T follicular helper cell (primary cell): ENCODE data around the gene CYTH1.

Source experiments
- DNase-seq: peaks from one replicate; pipeline ENCODE4 v3.0.0-alpha.2; 2020; ENCODE audit warnings: low read depth

CYTH1 gene

GRCh38 chr17:78715876-78716275, 66.2 kb downstream of the CYTH1 start:
- no peak for DNase-seq

DNA sequence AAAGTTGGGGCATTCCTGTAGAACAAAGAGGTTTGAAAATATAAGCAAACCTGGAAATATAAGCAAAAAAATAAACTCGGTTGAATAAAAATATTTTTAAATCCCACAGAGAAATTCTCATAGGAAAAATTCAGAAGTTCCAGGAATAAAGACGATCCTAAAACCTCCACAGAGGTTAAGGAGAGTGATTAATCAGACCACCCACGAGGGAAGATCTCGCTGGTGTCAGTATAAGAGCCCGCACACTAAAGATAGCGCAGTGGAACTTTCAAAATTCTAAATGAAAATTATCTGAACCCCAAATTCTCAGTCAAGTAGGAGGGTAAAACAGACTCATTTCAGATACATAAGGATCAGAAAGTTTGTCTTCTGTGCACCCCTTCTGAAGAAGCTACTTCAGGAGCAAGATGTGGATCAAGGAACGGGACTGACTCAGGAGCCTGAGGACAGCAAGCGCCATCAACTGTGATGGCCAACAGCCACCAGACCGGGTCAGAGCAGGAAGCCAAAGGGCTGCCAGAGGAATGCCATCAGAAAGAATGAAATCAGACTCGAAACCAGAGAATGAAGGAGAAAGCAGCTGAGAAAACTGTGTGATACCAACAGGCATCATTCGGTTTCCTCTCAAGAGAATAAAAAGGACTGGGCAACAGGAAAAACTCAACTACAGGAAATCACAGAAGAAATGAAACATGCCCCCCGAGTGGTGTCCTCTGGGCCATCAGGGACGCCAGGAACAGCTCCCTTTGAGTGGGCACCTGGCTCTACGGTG, 66.9 kb downstream of the CYTH1 start:
- DNase-seq = no peak

DNA sequence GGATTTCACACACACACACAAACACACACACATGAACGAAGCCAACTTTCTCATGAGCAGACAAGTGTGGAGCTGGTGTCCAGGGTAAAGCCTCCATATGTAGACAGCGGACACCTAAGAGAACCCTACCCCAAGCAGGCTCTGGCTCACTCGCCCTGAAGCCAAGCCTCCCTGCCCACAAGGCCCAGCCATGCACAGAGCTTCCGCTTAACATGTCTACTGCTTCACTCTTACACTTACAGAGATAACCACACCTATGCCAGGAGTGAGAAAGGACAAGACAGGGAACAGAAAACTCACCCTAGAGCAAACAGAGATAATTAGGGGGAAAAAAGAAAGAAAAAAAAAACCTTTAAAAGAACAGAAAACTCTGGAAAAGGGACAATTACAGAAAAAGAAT, 67.5 kb downstream of the CYTH1 start:
- no peak for DNase-seq

- DNase-seq = no peak
These were observed 70.0 kb downstream of the CYTH1 start for GRCh38 chr17:78712043-78712442.

DNA sequence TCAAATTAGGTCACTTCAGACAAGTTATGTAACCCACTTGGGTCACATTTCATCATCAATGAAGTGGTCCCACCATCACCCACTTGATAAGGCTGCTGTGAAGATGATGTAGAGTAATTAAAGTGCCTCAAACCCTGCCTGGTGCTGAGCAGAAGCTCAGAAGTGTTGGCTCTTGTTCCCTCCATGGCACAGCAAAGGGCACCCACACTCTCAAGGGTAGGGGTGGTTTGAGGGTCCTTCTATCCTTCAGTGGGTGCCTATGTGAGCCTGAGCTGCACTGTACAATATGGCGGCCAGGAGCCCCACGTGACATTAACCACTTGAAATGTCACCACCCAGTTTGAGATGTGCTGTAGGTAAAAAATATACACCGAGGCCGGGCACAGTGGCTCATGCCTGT, 71.5 kb downstream of the CYTH1 start:
- DNase-seq = no peak

DNA sequence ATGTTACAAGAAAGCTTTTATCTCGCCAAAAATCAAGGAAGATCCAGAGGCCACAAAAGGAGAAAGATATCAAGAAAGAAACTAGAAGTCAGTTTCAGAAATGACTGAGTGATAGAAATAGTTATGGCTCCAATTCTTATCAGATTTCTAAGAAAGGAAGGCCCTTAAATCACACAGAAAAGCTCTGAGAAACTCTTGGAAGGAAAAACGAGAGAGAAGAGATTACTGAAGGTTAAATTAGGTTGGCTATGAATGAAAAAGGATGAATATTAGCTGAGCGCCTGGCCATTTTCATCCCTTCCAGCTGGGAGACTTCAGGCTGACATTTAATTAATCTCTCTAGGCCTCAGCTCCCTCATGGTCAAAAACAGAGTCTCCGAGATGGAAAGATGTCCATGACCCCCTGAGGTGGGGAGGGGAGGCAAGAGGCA, 72.3 kb downstream of the CYTH1 start:
- no peak for DNase-seq

DNA sequence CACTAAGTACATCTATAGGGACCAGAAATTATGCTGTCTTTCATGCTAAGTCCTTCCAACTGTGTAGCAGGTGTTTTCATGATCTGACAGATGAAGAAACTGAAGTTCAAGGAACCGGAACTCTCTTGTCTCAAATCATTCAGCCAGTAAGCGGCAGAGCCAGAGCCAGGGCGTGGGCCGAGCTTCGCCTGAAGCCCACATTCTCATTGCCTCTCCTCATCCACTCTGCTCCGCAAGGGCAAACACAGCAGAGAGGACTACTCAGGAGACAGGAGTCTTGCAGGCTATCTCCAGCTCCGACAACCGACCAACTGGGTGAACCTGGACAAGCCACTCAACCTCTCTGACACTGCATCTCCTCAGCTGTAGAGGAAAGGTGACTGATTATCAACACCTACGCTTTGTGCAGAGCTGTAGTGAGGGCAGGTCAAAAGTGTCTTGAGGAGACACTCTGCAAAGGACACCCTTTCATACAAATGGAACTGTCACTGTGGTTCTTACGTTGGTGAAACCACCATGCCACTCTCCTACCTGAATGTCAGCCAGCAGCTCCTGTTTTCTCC, 72.9 kb downstream of the CYTH1 start:
- no peak for DNase-seq

- DNase-seq = peak; percentile 40
These were observed 73.5 kb downstream of the CYTH1 start for GRCh38 chr17:78708510-78708973.

- DNase-seq = no peak
These were observed 74.2 kb downstream of the CYTH1 start for GRCh38 chr17:78707923-78708322.

- DNase-seq = no peak
These were observed 75.1 kb downstream of the CYTH1 start for GRCh38 chr17:78707016-78707415.

- DNase-seq = no peak
These were observed 75.7 kb downstream of the CYTH1 start for GRCh38 chr17:78706271-78706915.

DNA sequence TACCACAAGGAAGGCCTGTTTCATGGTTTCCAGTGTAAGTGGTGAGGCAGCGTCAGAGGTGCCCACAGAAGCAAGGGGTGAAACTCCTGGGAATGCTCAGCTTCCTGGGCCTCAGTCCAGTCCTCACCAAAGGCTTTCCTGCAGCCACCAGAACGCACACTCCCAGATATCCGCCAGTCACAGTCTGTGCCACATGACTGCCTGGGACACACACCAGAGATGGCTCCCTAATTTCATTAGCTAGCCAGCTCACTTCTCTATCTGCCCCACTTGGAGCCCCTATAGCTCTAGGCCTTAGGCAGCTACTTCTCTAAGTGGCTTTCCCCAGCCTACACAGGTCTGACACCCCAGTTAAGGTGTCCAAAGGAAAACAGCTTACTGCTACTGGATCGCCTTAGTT, 77.0 kb downstream of the CYTH1 start:
- no peak for DNase-seq

- DNase-seq = no peak
These were observed 77.5 kb downstream of the CYTH1 start for GRCh38 chr17:78704594-78704993.

DNA sequence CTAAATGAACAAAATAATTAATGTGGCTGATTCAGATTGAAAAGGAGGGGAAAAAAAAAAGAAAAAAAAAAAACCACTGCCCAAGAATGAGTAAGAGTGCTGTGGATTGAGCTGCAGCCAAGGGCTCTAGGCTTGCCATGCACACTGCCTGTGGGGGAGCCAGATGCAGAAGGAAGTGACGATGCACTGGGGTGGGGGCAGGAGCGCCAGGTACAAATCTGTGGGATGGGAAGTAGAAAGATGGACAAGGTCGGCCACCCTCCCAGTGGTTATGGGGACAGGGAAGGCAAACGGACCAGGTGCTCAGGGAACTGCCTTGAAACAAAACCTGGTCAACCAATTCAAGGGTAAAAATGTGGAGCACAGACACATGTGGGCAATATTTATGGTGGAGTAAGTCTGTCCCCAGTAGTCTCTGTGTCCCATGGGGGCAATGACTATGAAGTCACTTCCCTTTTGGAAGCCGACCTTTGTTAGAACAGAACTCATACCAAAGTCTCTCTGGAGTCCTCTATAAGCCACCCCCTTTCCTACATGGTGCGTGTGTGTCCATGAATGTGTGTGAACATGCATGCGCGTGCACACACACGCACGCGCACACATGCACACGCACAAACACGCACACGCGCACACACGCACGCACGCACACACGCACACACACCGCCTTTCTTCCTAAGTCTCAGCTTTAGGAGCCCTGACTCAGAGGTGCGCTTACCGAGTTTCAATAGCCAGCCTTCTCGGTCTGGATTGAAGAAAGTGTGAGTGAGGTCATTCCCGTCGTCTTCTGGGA, 84.3 kb downstream of the CYTH1 start:
- no peak for DNase-seq

DNA sequence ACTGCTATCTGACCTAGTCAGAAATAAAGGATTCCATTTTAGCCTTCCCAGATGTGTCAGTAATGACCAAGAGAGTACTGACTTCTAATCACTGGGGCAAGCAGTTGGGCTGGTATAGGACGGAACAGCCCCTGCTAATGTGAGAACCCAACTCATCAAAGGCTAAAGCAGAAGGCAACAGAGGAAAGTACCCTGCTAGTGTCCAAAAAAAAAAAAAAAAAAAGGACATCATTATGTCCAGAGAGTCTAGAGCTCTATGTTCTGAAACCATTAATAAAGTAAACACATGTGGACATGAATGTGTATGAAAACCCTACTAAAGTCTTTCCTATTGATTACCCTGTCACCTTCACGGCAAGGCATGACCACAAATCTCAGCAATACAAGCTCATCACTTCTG, 85.0 kb downstream of the CYTH1 start:
- no peak for DNase-seq

DNA sequence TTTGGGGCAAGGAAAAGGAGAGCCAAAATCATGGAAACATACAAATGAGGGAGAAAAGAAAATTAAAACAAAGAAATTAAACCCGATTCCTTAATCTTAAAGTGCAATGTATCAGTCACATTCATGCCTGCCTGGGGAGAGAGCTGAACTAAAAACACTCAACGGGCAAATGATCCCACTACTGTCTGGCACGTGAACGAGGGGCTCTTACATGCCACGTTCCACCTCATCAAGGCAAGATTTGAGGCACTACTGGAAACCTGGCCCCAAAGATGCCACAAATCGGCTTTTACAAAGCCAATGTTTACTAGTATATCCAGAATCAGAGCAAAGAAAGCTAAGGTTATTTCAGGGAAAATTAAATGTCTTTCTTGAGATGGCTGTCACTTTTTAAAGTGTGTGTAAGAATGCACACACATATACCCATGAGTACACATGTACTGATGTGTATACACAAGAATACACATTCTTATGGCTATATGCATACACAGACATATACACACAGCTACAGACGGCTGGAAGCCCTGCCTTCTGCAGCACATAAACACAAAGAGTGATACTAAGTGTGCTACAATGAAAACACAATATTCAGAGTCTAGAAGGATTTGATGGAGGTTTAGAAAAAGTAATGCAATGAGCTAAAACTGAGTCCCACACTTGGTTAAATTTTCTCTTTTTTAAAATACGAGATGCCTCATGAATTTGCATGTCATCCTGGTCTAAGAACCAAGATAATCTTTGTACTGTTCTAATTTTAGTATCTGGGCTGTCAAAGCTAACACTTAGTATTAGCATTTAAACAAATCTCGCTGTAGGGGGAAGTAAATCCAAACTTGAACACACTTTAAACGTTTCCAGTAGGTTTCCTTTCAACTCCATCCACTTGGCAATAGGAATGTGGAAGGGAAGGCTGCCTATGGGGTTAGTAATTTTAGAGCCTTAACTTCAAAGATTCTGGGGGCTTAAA, 85.8 kb downstream of the CYTH1 start:
- DNase-seq = no peak

- DNase-seq = no peak
These were observed 87.1 kb downstream of the CYTH1 start for GRCh38 chr17:78694805-78695531.

DNA sequence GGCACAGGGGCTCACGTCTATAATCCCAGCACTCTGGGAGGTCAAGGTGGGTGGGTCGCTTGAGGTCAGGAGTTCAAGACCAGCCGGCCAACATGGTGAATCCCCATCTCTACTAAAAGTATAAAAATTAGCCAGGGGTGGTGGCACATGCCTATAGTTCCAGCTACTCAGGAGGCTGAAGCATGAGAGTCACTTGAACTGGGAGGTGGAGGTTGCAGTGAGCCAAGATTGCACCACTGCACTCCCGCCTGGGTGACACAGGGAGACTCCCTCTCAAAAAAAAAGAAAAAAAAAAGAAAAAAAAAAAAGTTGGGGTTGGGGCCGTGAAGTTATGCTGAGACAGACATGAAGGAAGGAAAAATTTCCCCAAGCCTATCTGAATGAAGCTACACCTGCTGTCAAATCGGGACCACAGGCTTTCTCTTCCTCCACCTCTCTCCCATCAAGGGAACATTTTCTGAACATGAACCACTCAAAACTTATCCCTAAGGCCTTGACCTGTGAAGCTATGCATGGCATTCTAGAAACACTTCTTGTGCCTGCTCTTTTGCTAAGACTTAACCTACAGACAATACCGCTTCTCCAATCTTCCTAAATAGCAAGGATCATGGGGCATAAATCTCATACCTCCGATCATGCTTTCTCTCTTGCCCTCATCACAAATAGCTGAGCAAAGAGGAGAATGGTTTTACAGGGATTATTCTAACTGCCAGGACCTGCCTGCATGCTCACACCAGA, 88.6 kb downstream of the CYTH1 start:
- DNase-seq = no peak

DNA sequence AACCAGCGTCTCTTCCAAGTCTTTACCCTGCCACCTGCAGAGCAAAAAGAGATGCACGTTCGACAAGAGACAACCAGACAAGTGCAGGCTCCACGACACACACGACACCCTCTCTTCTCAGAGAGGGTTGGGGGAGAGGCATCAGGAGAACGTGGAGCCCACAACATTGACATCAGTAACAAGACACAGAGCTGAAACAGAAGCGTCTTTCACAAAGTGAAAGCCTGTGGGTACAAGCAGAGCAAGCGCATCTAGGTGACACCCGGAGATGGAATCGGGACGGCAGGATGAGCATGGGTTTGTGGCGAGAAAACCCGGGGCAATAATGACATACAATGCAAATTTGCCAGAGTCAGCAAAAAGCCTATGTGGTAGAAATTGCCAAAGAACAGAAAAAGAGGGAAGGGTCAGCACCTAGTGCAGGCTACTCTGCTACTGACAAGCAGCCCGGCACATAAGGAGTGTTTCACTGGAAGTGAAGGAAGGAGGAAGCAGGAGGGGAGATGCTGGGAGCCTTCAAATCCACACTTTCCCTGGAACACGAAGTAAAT, 89.5 kb downstream of the CYTH1 start:
- no peak for DNase-seq

GRCh38 chr17:78689029-78689428, 93.0 kb downstream of the CYTH1 start:
- DNase-seq = no peak
